Nephron (organoid): ENCODE data around the gene SCARB1.

Experiments used
- H3K27ac Mint-ChIP-seq, 3 experiments: 2 replicates each; pipeline ENCODE4 v1.8.0; 2020; ENCODE audit warnings: mixed read lengths in 3 of 3, mild to moderate bottlenecking in 2 of 3, moderate library complexity in 1 of 3
- H3K27me3 Mint-ChIP-seq: 2 replicates; pipeline ENCODE4 v1.8.0; 2021; ENCODE audit warnings: low read depth, mild to moderate bottlenecking, moderate library complexity, mixed read lengths
- H3K36me3 Mint-ChIP-seq: 2 replicates; pipeline ENCODE4 v1.8.0; 2020; ENCODE audit warnings: low read depth, mixed read lengths
- H3K4me1 Mint-ChIP-seq: 2 replicates; pipeline ENCODE4 v1.8.0; 2020; ENCODE audit warnings: mixed read lengths
- H3K4me3 Mint-ChIP-seq, 3 experiments: 2 replicates each; pipeline ENCODE4 v1.8.0; 2020; ENCODE audit warnings: mild to moderate bottlenecking in 3 of 3, mixed read lengths in 3 of 3, moderate library complexity in 2 of 3
- H3K9me3 Mint-ChIP-seq: 2 replicates; pipeline ENCODE4 v1.8.0; 2020; ENCODE audit warnings: mixed read lengths
- CTCF ChIP-seq, 3 experiments: fragments of 200-600 bp; sonication (generic); IDR thresholded peaks; one replicate each; pipeline ENCODE4 v1.5.0; 2021; ENCODE audit warnings: antibody characterized with exemption in 3 of 3; ENCODE audit not compliant: unreplicated experiment in 3 of 3

SCARB1 gene

GRCh38 chr12:124797321-124797720 is 66.3 kb downstream of the SCARB1 start:
- Mint-ChIP-seq H3K27me3 (no peaks in the 10 kb centered on the region), H3K36me3 (peaks cover 12% of the 10 kb centered on the region)

DNA sequence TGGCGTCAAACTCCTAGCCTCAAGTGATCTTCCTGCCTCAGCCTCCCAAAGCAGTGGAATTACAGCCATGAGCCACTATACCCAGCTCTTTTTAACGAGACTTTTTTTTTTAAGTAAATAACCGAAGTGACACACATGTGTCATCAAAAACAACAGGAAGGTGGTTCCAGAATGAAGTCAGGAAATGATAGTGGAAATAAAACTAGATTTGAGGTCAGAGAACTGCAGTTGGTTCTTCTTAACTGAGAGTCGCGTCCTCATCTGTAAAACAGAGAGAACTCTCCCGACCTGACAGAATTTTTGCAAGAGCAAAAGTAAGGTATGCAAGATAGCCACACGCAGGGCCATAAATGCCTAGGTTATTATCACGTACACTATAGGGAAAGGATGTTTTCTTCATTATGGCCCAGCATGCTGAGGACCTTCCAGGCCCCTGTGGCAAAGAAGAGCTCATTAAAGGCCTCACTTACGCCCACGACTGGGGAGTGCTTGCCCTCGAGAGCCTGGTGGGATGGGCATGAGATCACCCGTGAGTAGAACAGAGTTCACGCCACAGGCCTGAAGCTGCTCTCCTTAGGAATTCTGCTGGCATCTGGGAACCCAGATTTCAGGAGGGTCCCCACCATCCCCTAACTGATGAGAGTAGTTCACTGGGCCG is 67.2 kb downstream of the SCARB1 start:
- peak overlapping the region in 2 of 3 experiments; percentile 68 to 89 for H3K27ac Mint-ChIP-seq
- no peaks in the 10 kb centered on the region for H3K9me3 Mint-ChIP-seq
- peaks cover 11% of the 10 kb centered on the region for H3K4me1 Mint-ChIP-seq
- H3K27me3 Mint-ChIP-seq, result no peaks in the 10 kb centered on the region
- no peak for TF ChIP-seq CTCF (IDR thresholded peaks at IDR 0.05; ENCODE audit: unreplicated experiment in 3 of 3)
- H3K36me3 Mint-ChIP-seq, result peaks cover 14% of the 10 kb centered on the region
- H3K4me3 Mint-ChIP-seq, result no peak overlapping the region

More at GRCh38 chr12:124797321-124797720, 66.3 kb downstream of the SCARB1 start:
- Mint-ChIP-seq H3K27ac (peak overlapping the region; percentile 68 to 89 (median 68)), H3K4me3 (no peak overlapping the region), H3K4me1 (peaks cover 11% of the 10 kb centered on the region), H3K9me3 (no peaks in the 10 kb centered on the region)
- TF ChIP-seq CTCF (IDR thresholded peaks at IDR 0.05; ENCODE audit: unreplicated experiment in 3 of 3), result no peak

DNA sequence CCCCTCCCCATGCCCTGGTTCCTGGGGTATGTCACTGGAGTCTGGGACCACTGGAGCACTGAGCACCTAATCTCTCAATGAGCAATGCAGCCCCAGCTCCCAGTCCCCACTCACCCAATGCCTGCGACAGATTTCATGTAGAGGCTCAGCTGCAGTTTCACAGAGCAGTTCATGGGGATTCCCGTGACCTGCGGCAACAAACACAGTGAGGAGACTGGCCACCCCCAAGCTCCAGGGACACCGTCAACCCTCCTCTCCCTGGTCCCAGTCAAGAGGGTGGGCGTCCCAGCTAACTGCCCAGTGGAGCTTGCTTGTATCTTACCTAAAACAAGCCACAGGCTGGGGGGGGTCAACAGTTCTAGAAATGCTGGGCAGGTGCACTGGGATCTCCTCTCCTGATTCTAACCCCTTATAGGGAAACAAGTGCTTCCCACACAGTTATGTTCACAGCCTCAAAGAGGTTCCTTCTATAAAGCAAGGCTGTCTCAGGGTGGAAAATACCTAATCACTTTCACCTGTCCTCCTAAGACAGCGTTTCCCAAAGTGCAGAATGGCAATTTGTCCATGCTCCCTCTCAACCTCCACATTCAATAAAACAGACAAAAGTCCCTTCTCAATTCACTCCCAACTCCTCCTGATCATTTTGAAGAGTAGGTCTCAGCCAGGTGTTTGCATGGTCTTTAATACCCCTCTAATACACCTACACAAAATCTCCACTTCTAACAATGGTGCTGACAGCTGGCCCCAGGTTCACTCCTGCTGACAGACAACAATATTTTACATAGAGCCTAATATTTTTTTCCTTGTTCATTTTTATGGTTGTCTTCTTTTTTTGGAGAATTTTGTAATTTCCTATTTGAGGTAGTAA is 68.3 kb downstream of the SCARB1 start:
- Mint-ChIP-seq H3K4me1 (peaks cover 11% of the 10 kb centered on the region), H3K27me3 (no peaks in the 10 kb centered on the region), H3K27ac (no peak overlapping the region), H3K9me3 (no peaks in the 10 kb centered on the region), H3K4me3 (no peak overlapping the region), H3K36me3 (peaks cover 17% of the 10 kb centered on the region)
- TF ChIP-seq CTCF (IDR thresholded peaks at IDR 0.05; ENCODE audit: unreplicated experiment in 3 of 3), result no peak

- Mint-ChIP-seq H3K27me3 (no peaks in the 10 kb centered on the region), H3K4me3 (no peak overlapping the region), H3K4me1 (peaks cover 11% of the 10 kb centered on the region), H3K27ac (peak overlapping the region in 1 of 3 experiments; percentile 33), H3K36me3 (peaks cover 14% of the 10 kb centered on the region), H3K9me3 (no peaks in the 10 kb centered on the region)
- no peak for TF ChIP-seq CTCF (IDR thresholded peaks at IDR 0.05; ENCODE audit: unreplicated experiment in 3 of 3)
Measured at GRCh38 chr12:124792961-124793441, 70.7 kb downstream of the SCARB1 start.

DNA sequence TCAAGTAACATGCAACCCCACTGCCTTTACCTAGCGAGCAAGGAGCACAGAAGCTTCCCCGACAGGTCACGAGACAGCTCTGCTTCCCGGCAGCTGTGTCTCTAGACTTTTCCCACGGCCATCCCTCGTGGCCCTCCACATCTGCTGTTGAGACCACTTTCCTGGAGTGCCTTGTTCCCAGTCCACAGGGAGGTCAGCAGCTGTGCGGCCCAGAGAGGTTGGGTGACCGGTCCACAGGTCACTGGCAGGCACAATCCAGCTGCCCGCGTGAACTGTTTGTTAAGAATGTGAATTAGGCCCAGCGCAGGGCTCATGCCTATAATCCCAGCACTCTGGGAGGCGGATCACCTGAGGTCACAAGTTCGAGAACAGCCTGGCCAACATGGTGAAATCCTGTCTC is 71.5 kb downstream of the SCARB1 start:
- no peaks in the 10 kb centered on the region for H3K9me3 Mint-ChIP-seq
- no peaks in the 10 kb centered on the region for H3K27me3 Mint-ChIP-seq
- H3K36me3 Mint-ChIP-seq, result peaks cover 9% of the 10 kb centered on the region
- TF ChIP-seq CTCF (IDR thresholded peaks at IDR 0.05; ENCODE audit: unreplicated experiment in 3 of 3), result no peak
- H3K4me1 Mint-ChIP-seq, result peaks cover 8% of the 10 kb centered on the region
- no peak overlapping the region for H3K27ac Mint-ChIP-seq
- H3K4me3 Mint-ChIP-seq, result no peak overlapping the region
